Measurements from ENCODE around the gene SMIM1.

DNA sequence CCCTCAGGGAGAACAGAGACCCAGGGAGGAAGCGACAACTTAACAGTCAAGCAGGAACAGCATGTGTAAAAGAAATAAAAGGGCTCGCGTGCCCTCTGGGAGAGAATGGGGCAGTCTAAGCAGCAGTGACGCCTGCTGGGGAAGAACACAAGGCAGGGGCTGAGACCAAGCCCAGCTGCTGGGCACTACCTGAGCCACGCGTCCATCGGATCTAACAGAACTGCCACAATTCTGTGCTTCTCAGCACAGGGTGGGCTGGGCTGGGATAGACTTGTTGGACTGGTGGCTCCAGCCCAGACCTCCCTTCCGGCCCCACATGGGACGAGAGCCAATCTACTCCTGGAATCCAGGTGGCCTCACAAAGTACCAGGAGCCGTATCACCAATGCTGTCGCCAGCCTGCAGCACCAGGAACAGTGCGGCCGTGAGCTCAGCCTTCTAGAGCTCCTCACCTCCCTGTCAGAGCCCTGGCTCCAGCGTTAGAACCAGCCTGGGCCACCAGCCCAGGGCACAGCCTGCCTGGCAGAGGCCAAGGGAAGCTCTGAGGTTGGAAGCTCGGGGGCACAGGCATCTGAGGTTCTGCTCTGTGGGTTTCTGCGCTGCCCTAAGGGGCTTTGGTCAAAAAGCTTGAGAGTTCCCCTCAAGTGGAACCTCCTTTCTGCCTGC lies 16.3 kb downstream of the SMIM1 start:
- TF ChIP-seq, protein P1, sequence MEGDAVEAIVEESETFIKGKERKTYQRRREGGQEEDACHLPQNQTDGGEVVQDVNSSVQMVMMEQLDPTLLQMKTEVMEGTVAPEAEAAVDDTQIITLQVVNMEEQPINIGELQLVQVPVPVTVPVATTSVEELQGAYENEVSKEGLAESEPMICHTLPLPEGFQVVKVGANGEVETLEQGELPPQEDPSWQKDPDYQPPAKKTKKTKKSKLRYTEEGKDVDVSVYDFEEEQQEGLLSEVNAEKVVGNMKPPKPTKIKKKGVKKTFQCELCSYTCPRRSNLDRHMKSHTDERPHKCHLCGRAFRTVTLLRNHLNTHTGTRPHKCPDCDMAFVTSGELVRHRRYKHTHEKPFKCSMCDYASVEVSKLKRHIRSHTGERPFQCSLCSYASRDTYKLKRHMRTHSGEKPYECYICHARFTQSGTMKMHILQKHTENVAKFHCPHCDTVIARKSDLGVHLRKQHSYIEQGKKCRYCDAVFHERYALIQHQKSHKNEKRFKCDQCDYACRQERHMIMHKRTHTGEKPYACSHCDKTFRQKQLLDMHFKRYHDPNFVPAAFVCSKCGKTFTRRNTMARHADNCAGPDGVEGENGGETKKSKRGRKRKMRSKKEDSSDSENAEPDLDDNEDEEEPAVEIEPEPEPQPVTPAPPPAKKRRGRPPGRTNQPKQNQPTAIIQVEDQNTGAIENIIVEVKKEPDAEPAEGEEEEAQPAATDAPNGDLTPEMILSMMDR (IDR thresholded peaks at IDR 0.05) = no peak
- no peak for TF ChIP-seq ZFX (IDR thresholded peaks at IDR 0.05; ENCODE audit: borderline replicate concordance)
